HG02571 (cell line): ENCODE data around the gene OR8K5.
"Not testable (repeated sequence)": the region's sequence is repeated elsewhere in the genome, so short reads cannot be mapped to it uniquely, and the experiment has no call there.

Source experiments
- ATAC-seq: cut with Tn5 transposase; IDR thresholded peaks from one replicate; pipeline ENCODE4 v1.9.1; 2021; ENCODE audit warnings: mild to moderate bottlenecking, moderate library complexity; ENCODE audit not compliant: unreplicated experiment

OR8K5 gene

GRCh38 chr11:56160217-56160616 is at the start of gene OR8K5:
TSS of gene OR8K5 (minus strand) at chr11:56160317. CDS start at chr11:56160317, 0 bp downstream.
- ATAC-seq = no peak

- ATAC-seq = no peak
Observed at GRCh38 chr11:56207790-56208189, 47.7 kb upstream of the OR8K5 start.

- no peak for ATAC-seq
Observed at GRCh38 chr11:56197367-56197766, 37.2 kb upstream of the OR8K5 start.

GRCh38 chr11:56196705-56197104 is 36.6 kb upstream of the OR8K5 start:
- ATAC-seq = no peak

GRCh38 chr11:56188602-56189001 is 28.5 kb upstream of the OR8K5 start:
- no peak for ATAC-seq

GRCh38 chr11:56183459-56183858 is 23.3 kb upstream of the OR8K5 start:
- no peak for ATAC-seq

GRCh38 chr11:56176318-56176717 is 16.2 kb upstream of the OR8K5 start, which contains the start of gene OR5J2:
TSS of gene OR5J2 (plus strand) at chr11:56176618. CDS start at chr11:56176618, 0 bp downstream.
- no peak for ATAC-seq

- no peak for ATAC-seq
Observed at GRCh38 chr11:56172256-56172830, 12.2 kb upstream of the OR8K5 start.

- no peak for ATAC-seq
Observed at GRCh38 chr11:56163804-56164203, 3.7 kb upstream of the OR8K5 start.

- ATAC-seq = no peak
Observed at GRCh38 chr11:56152333-56152732, 7.8 kb downstream of the OR8K5 start.

- no peak for ATAC-seq
Observed at GRCh38 chr11:56151376-56151775, 8.7 kb downstream of the OR8K5 start.

- not testable (repeated sequence) for ATAC-seq
Observed at GRCh38 chr11:56143681-56144080, 16.4 kb downstream of the OR8K5 start.

- no peak for ATAC-seq
Observed at GRCh38 chr11:56140151-56140661, 19.9 kb downstream of the OR8K5 start, which contains the start of gene OR8J3. TSS of gene OR8J3 (minus strand) at chr11:56140201. CDS start at chr11:56137718, 2,483 bp downstream.

- no peak for ATAC-seq
Observed at GRCh38 chr11:56122073-56122472, 38.0 kb downstream of the OR8K5 start, which contains the start of gene OR8H3. TSS of gene OR8H3 (plus strand) at chr11:56122373. CDS start at chr11:56122373, 0 bp downstream.
